ENCODE results near the gene NTPCR.
"Not testable (repeated sequence)": the region's sequence is repeated elsewhere in the genome, so short reads cannot be mapped to it uniquely, and the experiment has no call there.

The NTPCR gene

GRCh38 chr1:232984577-232985425 lies 34.4 kb downstream of the NTPCR start:
- no peak for DNase-seq (ENCODE audit: low read depth in 2 of 2)

- DNase-seq (ENCODE audit: low read depth in 2 of 2), result no peak
Measured at GRCh38 chr1:232985882-232986526, 35.6 kb downstream of the NTPCR start.

GRCh38 chr1:232986527-232986922 lies 36.1 kb downstream of the NTPCR start:
- no peak for DNase-seq (ENCODE audit: low read depth in 2 of 2)

- DNase-seq (ENCODE audit: low read depth in 2 of 2), result no peak
Measured at GRCh38 chr1:232987046-232987773, 36.8 kb downstream of the NTPCR start.

- no peak for DNase-seq (ENCODE audit: low read depth in 2 of 2)
Measured at GRCh38 chr1:232987774-232988140, 37.3 kb downstream of the NTPCR start.

GRCh38 chr1:232988572-232989040 lies 38.2 kb downstream of the NTPCR start:
- DNase-seq (ENCODE audit: low read depth in 2 of 2), result no peak

- DNase-seq (ENCODE audit: low read depth in 2 of 2), result no peak
Measured at GRCh38 chr1:232990176-232991128, 40.0 kb downstream of the NTPCR start.

- no peak for DNase-seq (ENCODE audit: low read depth in 2 of 2)
Measured at GRCh38 chr1:232991238-232991637, 40.8 kb downstream of the NTPCR start.

GRCh38 chr1:232992227-232992626 lies 41.8 kb downstream of the NTPCR start:
- DNase-seq (ENCODE audit: low read depth in 2 of 2), result no peak

- no peak for DNase-seq (ENCODE audit: low read depth in 2 of 2)
Measured at GRCh38 chr1:232993555-232993954, 43.1 kb downstream of the NTPCR start.

- no peak for DNase-seq (ENCODE audit: low read depth in 2 of 2)
Measured at GRCh38 chr1:232995189-232995588, 44.8 kb downstream of the NTPCR start.

- DNase-seq (ENCODE audit: low read depth in 2 of 2), result no peak
Measured at GRCh38 chr1:232996143-232996542, 45.7 kb downstream of the NTPCR start.

- DNase-seq (ENCODE audit: low read depth in 2 of 2), result no peak
Measured at GRCh38 chr1:232998138-232998537, 47.7 kb downstream of the NTPCR start.

- DNase-seq (ENCODE audit: low read depth in 2 of 2), result no peak
Measured at GRCh38 chr1:232998646-232999045, 48.2 kb downstream of the NTPCR start.

- no peak for DNase-seq (ENCODE audit: low read depth in 2 of 2)
Measured at GRCh38 chr1:232999956-233000625, 49.7 kb downstream of the NTPCR start.

GRCh38 chr1:233003638-233004037 lies 53.2 kb downstream of the NTPCR start:
- not testable (repeated sequence) for DNase-seq (ENCODE audit: low read depth in 2 of 2)

GRCh38 chr1:233004451-233004850 lies 54.0 kb downstream of the NTPCR start:
- DNase-seq (ENCODE audit: low read depth in 2 of 2), result no peak

GRCh38 chr1:233005156-233005555 lies 54.7 kb downstream of the NTPCR start:
- no peak for DNase-seq (ENCODE audit: low read depth in 2 of 2)

GRCh38 chr1:233005703-233006102 lies 55.3 kb downstream of the NTPCR start:
- no peak for DNase-seq (ENCODE audit: low read depth in 2 of 2)

- no peak for DNase-seq (ENCODE audit: low read depth in 2 of 2)
Measured at GRCh38 chr1:233006108-233006507, 55.7 kb downstream of the NTPCR start.

GRCh38 chr1:233006541-233006973 lies 56.1 kb downstream of the NTPCR start:
- no peak for DNase-seq (ENCODE audit: low read depth in 2 of 2)

Measured in stimulated activated CD4-positive, alpha-beta T cell treated with anti-CD3 and anti-CD28 coated beads, Interleukin-4, amount 100 ng/mL, for 48 hours (primary cell).